A673 (cell line): Measurements from ENCODE around the gene GBX1.

Experiments used
- EZH2 ChIP-seq: fragments of 200-600 bp; sonication (generic); IDR thresholded peaks from 2 replicates; pipeline ENCODE4 v1.6.1; 2017; ENCODE audit warnings: borderline replicate concordance, low read depth, mild to moderate bottlenecking, mixed read lengths, antibody characterized with exemption, low read length; ENCODE audit not compliant: poor library complexity, severe bottlenecking
- TF ChIP-seq, protein P1 (sequence below): fragments of 300-800, 200-600 bp; sonication (generic); conservative IDR thresholded peaks from 2 replicates; pipeline ENCODE4 v1.5.1; 2017; ENCODE audit warnings: low read depth, mild to moderate bottlenecking, antibody characterized with exemption, low read length, moderate library complexity, mixed read lengths

DNA sequence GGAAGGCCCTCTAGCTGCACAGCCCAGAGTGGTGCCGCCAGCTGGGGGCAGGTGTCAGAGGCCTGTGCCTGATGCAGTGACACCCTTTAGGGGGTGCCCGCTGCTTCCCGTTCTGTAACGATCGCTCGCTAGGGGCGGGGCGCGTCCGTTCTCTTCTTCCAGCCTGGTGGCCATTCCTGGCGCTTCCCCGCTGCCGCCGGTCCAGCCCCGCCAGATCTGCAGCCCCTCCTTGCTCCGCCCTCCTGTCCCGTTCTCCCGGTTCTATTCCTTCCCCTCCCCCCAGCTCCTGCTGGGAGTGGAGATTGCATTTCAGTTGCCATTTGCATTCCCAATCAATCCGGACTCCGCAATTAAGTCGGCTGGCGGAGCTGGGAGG lies 42.0 kb downstream of the GBX1 start:
- TF ChIP-seq, protein P1, sequence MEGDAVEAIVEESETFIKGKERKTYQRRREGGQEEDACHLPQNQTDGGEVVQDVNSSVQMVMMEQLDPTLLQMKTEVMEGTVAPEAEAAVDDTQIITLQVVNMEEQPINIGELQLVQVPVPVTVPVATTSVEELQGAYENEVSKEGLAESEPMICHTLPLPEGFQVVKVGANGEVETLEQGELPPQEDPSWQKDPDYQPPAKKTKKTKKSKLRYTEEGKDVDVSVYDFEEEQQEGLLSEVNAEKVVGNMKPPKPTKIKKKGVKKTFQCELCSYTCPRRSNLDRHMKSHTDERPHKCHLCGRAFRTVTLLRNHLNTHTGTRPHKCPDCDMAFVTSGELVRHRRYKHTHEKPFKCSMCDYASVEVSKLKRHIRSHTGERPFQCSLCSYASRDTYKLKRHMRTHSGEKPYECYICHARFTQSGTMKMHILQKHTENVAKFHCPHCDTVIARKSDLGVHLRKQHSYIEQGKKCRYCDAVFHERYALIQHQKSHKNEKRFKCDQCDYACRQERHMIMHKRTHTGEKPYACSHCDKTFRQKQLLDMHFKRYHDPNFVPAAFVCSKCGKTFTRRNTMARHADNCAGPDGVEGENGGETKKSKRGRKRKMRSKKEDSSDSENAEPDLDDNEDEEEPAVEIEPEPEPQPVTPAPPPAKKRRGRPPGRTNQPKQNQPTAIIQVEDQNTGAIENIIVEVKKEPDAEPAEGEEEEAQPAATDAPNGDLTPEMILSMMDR = 0 out of 2 replicates have a peak, but pooled peaks have one; percentile 20
- no peak for TF ChIP-seq EZH2
